IgD-negative memory B cell (primary cell): ENCODE measurements around the gene HOXB8. TPM values are rescaled to one million over a fixed set of nuclear protein-coding genes. Genes with fewer than 3 reads are reported as not detected.

Experiments
- H3K27ac Mint-ChIP-seq, 3 donors: one replicate each; pipeline ENCODE4 v1.8.0; 2020 to 2022; ENCODE audit warnings: mild to moderate bottlenecking in 3 of 3, mixed read lengths in 3 of 3, moderate library complexity in 1 of 3
- H3K27me3 Mint-ChIP-seq: one replicate; pipeline ENCODE4 v1.8.0; 2021; ENCODE audit warnings: mixed read lengths
- H3K36me3 Mint-ChIP-seq: one replicate; pipeline ENCODE4 v1.8.0; 2020; ENCODE audit warnings: mild to moderate bottlenecking, mixed read lengths
- H3K4me1 Mint-ChIP-seq, 3 donors: one replicate each; pipeline ENCODE4 v1.8.0; 2020 to 2022; ENCODE audit warnings: mixed read lengths in 3 of 3, mild to moderate bottlenecking in 1 of 3
- H3K4me3 Mint-ChIP-seq, 4 donors: one replicate each; pipeline ENCODE4 v1.8.0; 2020 to 2022; ENCODE audit warnings: mild to moderate bottlenecking in 4 of 4, mixed read lengths in 4 of 4, moderate library complexity in 3 of 4
- H3K9me3 Mint-ChIP-seq, 3 donors: one replicate each; pipeline ENCODE4 v1.8.0; 2020 to 2021; ENCODE audit warnings: mixed read lengths in 3 of 3, mild to moderate bottlenecking in 1 of 3
- polyA plus RNA-seq: library from polyadenylated mRNA; unstranded; fragments of 300-500 nt; fragmentation: Illumina TruSeq; gene quantifications from one replicate; pipeline ENCODE4 v1.2.3, GENCODE V29; 2021

The HOXB8 gene
- polyA plus RNA-seq, 1 donor from 2014 or later, result not detected

- Mint-ChIP-seq H3K27ac (no peak overlapping the region), H3K27me3 (peaks cover 8% of the 10 kb centered on the region), H3K4me1 (no peaks in the 10 kb centered on the region), H3K9me3 (peaks cover 0 to 1% (median 0%) of the 10 kb centered on the region in 3 donors), H3K36me3 (peaks cover 2% of the 10 kb centered on the region), H3K4me3 (no peak overlapping the region)
These were observed 50.7 kb downstream of the HOXB8 start for GRCh38 chr17:48564188-48565021.

- no peaks in the 10 kb centered on the region for H3K36me3 Mint-ChIP-seq
- H3K27ac Mint-ChIP-seq, result no peak overlapping the region
- H3K4me3 Mint-ChIP-seq, result no peak overlapping the region
- H3K27me3 Mint-ChIP-seq, result peaks cover 8% of the 10 kb centered on the region
- no peaks in the 10 kb centered on the region for H3K9me3 Mint-ChIP-seq
- no peaks in the 10 kb centered on the region for H3K4me1 Mint-ChIP-seq
These were observed 51.3 kb downstream of the HOXB8 start for GRCh38 chr17:48563867-48564187.

- Mint-ChIP-seq H3K27ac (peak overlapping the region in 1 of 3 donors; percentile 49), H3K27me3 (peaks cover 11% of the 10 kb centered on the region), H3K36me3 (no peaks in the 10 kb centered on the region), H3K4me1 (no peaks in the 10 kb centered on the region), H3K9me3 (no peaks in the 10 kb centered on the region), H3K4me3 (no peak overlapping the region)
These were observed 51.7 kb downstream of the HOXB8 start for GRCh38 chr17:48563385-48563838.

- Mint-ChIP-seq H3K36me3 (no peaks in the 10 kb centered on the region), H3K4me3 (no peak overlapping the region), H3K4me1 (no peaks in the 10 kb centered on the region)
These were observed 52.2 kb downstream of the HOXB8 start for GRCh38 chr17:48562934-48563333.

More at GRCh38 chr17:48562934-48563333, 52.2 kb downstream of the HOXB8 start:
- peak overlapping the region in 1 of 3 donors; percentile 49 for H3K27ac Mint-ChIP-seq
- no peaks in the 10 kb centered on the region for H3K9me3 Mint-ChIP-seq
- peaks cover 14% of the 10 kb centered on the region for H3K27me3 Mint-ChIP-seq

Other genes starting within 250 kb of the HOXB8 start
- gene SKAP1, start 185.1 kb downstream of the HOXB8 start, polyA plus RNA-seq, result 11.5 TPM
- gene HOXB1, start 84.3 kb downstream of the HOXB8 start, polyA plus RNA-seq, result not detected
- 0.94 TPM for gene HOXB2, start 70.2 kb downstream of the HOXB8 start, polyA plus RNA-seq
- gene HOXB4, start 36.9 kb downstream of the HOXB8 start, polyA plus RNA-seq, result 0.14 TPM
- gene HOXB3, start 25.1 kb downstream of the HOXB8 start, polyA plus RNA-seq, result 0.34 TPM
- not detected for gene HOXB5, start 21.5 kb downstream of the HOXB8 start, polyA plus RNA-seq
- not detected for gene HOXB6, start 10.3 kb downstream of the HOXB8 start, polyA plus RNA-seq
- not detected for gene HOXB7, start 4.3 kb downstream of the HOXB8 start, polyA plus RNA-seq
- gene HOXB9, start 11.1 kb upstream of the HOXB8 start, polyA plus RNA-seq, result not detected
- gene PRAC1, start 107.2 kb upstream of the HOXB8 start, polyA plus RNA-seq, result not detected
- not detected for gene PRAC2, start 107.9 kb upstream of the HOXB8 start, polyA plus RNA-seq
- not detected for gene HOXB13, start 113.5 kb upstream of the HOXB8 start, polyA plus RNA-seq
- not detected for gene TTLL6, start 201.9 kb upstream of the HOXB8 start, polyA plus RNA-seq
- 138 TPM for gene CALCOCO2, start 215.7 kb upstream of the HOXB8 start, polyA plus RNA-seq